Skeletal muscle tissue (tissue), 4 donors: ENCODE data around the gene TBL3. TPM values are rescaled to one million over a fixed set of nuclear protein-coding genes. Genes with fewer than 3 reads are reported as not detected.
"Not testable (repeated sequence)": the region's sequence is repeated elsewhere in the genome, so short reads cannot be mapped to it uniquely, and the experiment has no call there.

Experiments
- H3K27ac ChIP-seq: one replicate; pipeline ENCODE4 v1.7.0; 2013; ENCODE audit warnings: mild to moderate bottlenecking, low read depth, low read length, inconsistent platforms
- H3K27me3 ChIP-seq, 3 donors: one replicate each; pipeline ENCODE4 v1.7.0; 2013; ENCODE audit warnings: low read length in 3 of 3; ENCODE audit not compliant: control insufficient read depth in 3 of 3, insufficient read depth in 3 of 3
- H3K36me3 ChIP-seq, 3 donors: one replicate each; pipeline ENCODE4 v1.7.0; 2013; ENCODE audit warnings: low read length in 3 of 3; ENCODE audit not compliant: control insufficient read depth in 3 of 3, insufficient read depth in 3 of 3
- H3K4me1 ChIP-seq, 3 donors: one replicate each; pipeline ENCODE4 v1.7.0; 2013; ENCODE audit warnings: low read length in 3 of 3, mild to moderate bottlenecking in 3 of 3; ENCODE audit not compliant: control insufficient read depth in 3 of 3, insufficient read depth in 3 of 3
- H3K4me3 ChIP-seq, 3 donors: one replicate each; pipeline ENCODE4 v1.7.0; 2013; ENCODE audit warnings: low read length in 3 of 3
- H3K9ac ChIP-seq, 3 donors: one replicate each; pipeline ENCODE4 v1.7.0; 2013; ENCODE audit warnings: low read length in 3 of 3, mild to moderate bottlenecking in 3 of 3, moderate library complexity in 2 of 3, low read depth in 1 of 3
- H3K9me3 ChIP-seq, 3 donors: one replicate each; pipeline ENCODE4 v1.7.0; 2013; ENCODE audit warnings: low read length in 3 of 3; ENCODE audit not compliant: control insufficient read depth in 3 of 3
- total RNA-seq: library from RNA; depleted of rRNA; stranded (reverse); fragments of >200 nt; gene quantifications from one replicate; pipeline ENCODE4 v1.2.3, GENCODE V29; 2014
- donor health status: Osteomylitis.

Gene TBL3
- total RNA-seq, 1 donor from 2014 or later, result 18.8 TPM

DNA sequence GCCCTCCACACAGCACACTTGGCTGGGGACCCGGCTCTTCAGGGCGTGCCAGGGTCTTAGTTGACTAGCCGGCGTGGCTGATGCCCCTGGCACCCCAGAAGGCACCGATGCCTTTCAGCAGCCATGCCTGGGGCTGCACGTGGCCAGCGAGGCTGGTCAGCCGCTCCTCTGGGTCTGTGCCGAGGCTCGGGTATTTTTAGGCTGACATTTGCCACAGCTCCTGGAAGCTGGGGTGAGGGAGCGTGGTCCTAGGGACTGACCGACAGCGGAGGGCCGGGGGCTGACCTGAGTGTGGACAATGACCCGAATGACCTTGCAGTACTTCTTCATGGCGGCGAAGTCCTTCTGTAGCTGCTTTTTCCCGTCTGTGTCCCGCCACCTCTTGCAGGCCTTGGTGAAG, 21.3 kb upstream of the TBL3 start:
- no peaks in the 10 kb centered on the region for H3K27me3 ChIP-seq
- peak overlapping the region; percentile 44 to 54 (median 48) for H3K4me3 ChIP-seq
- peak overlapping the region; percentile 93 for H3K27ac ChIP-seq
- H3K9ac ChIP-seq, result peak overlapping the region; percentile 59 to 83 (median 65)
- H3K4me1 ChIP-seq, result peaks cover 49 to 71% (median 59%) of the 10 kb centered on the region in 3 donors
- H3K9me3 ChIP-seq, result no peaks in the 10 kb centered on the region
- H3K36me3 ChIP-seq, result peaks cover 12 to 15% (median 13%) of the 10 kb centered on the region in 3 donors

DNA sequence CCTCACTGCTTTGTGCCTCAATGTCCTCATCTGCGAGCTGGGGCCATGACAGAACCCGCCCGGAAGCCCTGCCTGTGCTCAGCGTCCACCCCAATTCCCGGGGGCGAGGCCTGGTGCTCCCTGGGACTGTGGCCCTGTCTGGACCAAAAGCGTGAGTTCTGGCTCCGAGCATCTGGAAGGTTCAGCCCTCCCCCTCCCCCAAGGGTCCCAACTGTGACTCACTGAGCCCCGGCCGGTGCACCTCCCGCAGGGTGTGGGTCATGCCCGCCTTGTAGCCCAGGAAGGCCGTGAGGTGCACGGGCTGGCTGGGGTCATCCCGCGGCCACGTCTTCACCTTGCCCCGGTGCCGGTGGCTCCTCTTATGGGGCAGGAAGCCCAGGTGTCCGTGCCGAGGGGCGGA, 18.1 kb upstream of the TBL3 start:
- H3K27me3 ChIP-seq, result no peaks in the 10 kb centered on the region
- H3K9ac ChIP-seq, result peak overlapping the region; percentile 91 to 98 (median 97)
- peaks cover 2 to 8% (median 5%) of the 10 kb centered on the region in 3 donors for H3K36me3 ChIP-seq
- H3K4me3 ChIP-seq, result peak overlapping the region; percentile 78 to 90 (median 88)
- H3K9me3 ChIP-seq, result no peaks in the 10 kb centered on the region
- peak overlapping the region; percentile 97 for H3K27ac ChIP-seq
- H3K4me1 ChIP-seq, result peaks cover 28 to 51% (median 36%) of the 10 kb centered on the region in 3 donors

DNA sequence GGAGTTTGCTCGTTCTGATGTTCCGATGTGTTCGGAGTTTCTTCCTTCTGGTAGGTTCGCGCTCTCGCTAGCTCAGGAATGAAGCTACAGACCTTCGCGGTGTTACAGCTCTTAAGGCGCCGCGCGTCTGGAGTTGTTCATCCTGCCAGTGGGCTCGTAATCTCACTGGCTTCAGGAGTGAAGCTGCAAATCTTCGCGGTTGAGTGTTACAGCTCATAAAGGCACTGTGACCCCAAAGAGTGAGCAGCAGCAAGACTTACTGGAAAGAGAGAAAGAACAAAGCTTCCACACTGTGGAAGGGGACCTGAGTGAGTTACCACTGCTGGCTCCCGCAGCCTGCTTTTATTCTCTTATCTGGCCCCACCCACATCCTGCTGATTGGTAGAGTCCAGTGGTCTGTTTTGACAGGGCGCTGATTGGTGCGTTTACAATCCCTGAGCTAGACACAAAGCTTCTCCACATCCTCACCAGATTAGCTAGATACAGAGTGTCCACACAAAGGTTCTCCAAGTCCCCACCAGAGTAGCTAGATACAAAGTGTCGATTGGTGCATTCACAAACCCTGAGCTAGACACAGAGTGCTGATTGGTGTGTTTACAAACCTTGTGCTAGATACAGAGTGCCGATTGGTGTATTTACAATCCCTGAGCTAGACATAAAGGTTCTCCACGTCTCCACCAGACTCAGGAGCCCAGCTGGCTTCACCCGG, 14.3 kb upstream of the TBL3 start:
- H3K9ac ChIP-seq, result not testable (repeated sequence)

DNA sequence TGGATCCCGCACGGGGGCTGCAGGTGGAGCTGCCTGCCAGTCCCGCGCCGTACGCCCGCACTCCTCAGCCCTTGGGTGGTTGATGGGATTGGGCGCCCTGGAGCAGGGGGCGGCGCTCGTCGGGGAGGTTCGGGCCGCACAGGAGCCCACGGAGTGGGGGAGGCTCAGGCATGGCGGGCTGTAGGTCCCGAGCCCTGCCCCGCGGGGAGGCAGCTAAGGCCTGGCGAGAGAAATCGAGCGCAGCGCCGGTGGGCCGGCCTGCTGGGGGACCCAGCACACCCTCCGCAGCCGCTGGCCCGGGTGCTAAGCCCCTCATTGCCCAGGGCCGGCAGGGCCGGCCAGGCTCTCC, 13.7 kb upstream of the TBL3 start:
- H3K27me3 ChIP-seq, H3K4me3 ChIP-seq, H3K27ac ChIP-seq, H3K9me3 ChIP-seq, H3K9ac ChIP-seq: not testable (repeated sequence)
- Histone ChIP-seq H3K36me3 (peaks cover 19 to 29% (median 24%) of the 10 kb centered on the region in 3 donors), H3K4me1 (peaks cover 27 to 48% (median 31%) of the 10 kb centered on the region in 3 donors)

More for the DNA sequence above, 14.3 kb upstream of the TBL3 start:
- H3K27me3 ChIP-seq, H3K9me3 ChIP-seq, H3K4me3 ChIP-seq, H3K27ac ChIP-seq: not testable (repeated sequence)
- H3K36me3 ChIP-seq, result peaks cover 16 to 27% (median 22%) of the 10 kb centered on the region in 3 donors
- H3K4me1 ChIP-seq, result peaks cover 25 to 48% (median 29%) of the 10 kb centered on the region in 3 donors

DNA sequence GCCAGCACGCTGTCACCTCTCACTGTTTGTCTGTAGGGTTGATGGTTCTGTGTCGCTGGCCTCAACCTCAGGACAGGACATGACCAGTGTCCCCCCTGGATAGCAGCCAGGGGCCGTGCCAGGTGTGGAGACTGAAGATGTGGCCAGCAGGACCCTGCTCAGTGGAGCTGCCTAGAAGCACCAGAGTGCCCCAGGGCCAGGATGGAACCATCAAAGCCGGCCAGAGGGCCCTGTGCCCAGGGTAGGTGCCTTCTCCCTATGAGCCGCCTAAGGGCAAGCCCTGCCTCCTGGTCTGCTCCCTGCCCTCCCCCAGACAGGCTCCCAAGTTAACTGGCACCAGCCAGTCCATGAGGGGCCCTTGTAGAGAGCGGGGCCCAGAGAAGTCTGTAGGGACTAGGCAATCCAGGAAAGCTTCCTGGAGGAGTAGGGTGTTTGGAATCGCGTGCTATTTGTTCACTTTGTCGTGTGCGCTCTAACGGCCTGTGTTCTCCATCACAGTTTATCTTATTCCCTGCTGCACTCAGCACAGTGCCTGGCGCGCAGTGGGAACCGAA, 13.1 kb upstream of the TBL3 start:
- H3K4me1 ChIP-seq, result peaks cover 31 to 49% (median 32%) of the 10 kb centered on the region in 3 donors
- no peaks in the 10 kb centered on the region for H3K27me3 ChIP-seq
- H3K9me3 ChIP-seq, result no peaks in the 10 kb centered on the region
- H3K9ac ChIP-seq, result peak overlapping the region in 2 of 3 donors; percentile 69 to 98
- peaks cover 24 to 30% (median 26%) of the 10 kb centered on the region in 3 donors for H3K36me3 ChIP-seq
- H3K27ac ChIP-seq, result peak overlapping the region; percentile 82
- peak overlapping the region; percentile 59 to 94 (median 63) for H3K4me3 ChIP-seq

DNA sequence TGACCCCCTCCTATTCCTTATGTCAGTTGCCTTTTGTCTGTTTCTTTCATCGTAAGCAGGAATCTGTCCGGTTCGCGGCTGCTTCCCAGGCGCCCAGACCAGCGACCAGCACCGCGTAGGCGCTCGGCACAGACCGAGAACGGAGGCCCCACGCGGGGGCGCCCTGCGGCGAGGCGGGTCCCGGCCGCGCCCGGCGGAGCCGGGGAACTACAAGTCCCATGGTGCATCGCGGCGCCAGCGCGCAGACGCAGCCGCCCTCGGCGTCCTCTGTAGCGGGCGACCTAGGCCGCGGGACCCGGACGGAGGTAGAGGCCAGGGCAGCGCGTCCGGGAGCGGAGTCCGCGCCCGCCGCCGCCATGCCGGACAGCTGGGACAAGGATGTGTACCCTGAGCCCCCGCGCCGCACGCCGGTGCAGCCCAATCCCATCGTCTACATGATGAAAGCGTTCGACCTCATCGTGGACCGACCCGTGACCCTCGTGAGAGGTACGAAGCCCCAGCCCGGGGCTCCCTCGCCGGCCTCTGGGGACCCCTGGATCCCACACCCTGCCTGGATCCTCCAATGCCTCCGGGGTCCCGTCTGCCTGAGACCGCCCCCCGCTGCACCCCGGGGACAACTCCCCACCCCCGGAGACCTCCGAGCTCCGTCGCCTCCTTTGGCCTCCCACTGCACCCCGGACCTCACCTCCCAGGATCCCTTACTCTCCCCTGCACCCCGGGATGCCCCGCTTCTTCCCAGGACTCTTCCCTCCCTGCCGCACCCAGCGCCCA, 12.4 kb upstream of the TBL3 start, which contains the start of gene NDUFB10:
TSS of gene NDUFB10 (plus strand) at position 270 of the 771 bp plus-strand sequence. CDS start at position 357, 87 bp downstream.
- H3K4me1 ChIP-seq, result peaks cover 30 to 48% (median 35%) of the 10 kb centered on the region in 3 donors
- peak within 1 kb of the TSS; percentile 80 to 94 (median 92) for H3K4me3 ChIP-seq
- H3K27ac ChIP-seq, result peak within 1 kb of the TSS; percentile 82

DNA sequence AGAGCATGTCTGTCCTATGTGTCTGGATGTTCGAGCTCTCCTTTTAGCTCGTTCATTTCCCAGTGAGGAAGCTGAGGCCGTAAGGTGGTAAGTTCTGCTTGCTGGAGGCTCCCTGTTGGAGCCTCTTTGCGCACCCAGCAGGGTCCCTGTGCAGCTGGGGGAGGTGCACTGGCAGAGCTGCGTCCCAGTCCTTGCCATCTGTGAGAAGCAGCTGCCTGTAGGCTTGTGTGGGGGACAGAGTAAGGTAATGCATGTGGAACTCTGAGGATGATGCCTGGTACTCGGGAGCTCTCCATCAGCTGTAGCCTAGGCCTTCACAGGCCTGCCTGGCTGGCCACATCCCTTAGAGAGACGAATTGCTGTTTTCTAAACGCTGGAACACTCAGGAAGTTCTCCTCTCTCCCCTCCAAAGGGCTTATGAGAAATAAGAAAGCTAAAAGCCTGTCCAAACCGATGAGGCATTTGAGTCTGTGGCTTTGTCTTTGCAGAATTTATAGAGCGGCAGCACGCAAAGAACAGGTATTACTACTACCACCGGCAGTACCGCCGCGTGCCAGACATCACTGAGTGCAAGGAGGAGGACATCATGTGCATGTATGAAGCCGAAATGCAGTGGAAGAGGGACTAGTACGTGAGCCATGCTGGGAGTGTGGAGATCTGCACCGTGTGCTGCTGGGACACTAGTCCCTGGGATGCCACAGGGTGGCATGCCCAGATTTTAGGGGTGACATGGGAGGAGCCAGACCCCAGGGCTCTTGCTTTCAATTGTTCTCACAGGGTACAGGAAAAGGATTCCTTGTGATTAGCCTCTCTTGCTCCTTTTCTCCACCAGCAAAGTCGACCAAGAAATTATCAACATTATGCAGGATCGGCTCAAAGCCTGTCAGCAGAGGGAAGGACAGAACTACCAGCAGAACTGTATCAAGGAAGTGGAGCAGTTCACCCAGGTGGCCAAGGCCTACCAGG, 10.9 kb upstream of the TBL3 start:
- Histone ChIP-seq H3K27me3 (no peaks in the 10 kb centered on the region), H3K27ac (no peak overlapping the region), H3K4me1 (peaks cover 32 to 49% (median 37%) of the 10 kb centered on the region in 3 donors), H3K9ac (peak overlapping the region in 2 of 3 donors; percentile 95 to 98), H3K4me3 (peak overlapping the region; percentile 80 to 94 (median 92)), H3K9me3 (no peaks in the 10 kb centered on the region), H3K36me3 (peaks cover 26 to 33% (median 26%) of the 10 kb centered on the region in 3 donors)

More for the DNA sequence above, 12.4 kb upstream of the TBL3 start, which contains the start of gene NDUFB10:
- H3K9me3 ChIP-seq, result no peaks in the 10 kb centered on the region
- H3K9ac ChIP-seq, result peak within 1 kb of the TSS; percentile 95 to 98 (median 96)
- no peaks in the 10 kb centered on the region for H3K27me3 ChIP-seq
- H3K36me3 ChIP-seq, result peaks cover 26 to 31% (median 26%) of the 10 kb centered on the region in 3 donors

DNA sequence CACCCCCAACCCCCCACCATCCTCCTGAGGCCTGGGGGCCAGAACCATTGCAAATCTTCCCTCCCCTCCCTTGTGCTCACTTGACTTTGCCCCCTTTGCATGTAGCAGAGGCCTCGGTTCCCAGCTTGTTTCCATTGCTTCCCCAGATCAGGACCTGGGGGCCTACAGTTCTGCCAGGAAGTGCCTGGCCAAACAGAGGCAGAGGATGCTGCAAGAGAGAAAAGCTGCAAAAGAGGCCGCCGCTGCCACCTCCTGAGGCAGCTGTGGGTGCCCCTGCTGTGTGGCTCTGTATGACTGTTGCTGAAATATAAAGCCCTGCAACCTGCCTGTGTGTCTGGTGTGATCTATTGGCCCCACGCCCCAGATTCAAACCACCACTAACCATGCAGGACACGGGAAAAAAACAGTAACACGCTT, 10.2 kb upstream of the TBL3 start:
- H3K9ac ChIP-seq, result no peak overlapping the region
- peaks cover 26 to 33% (median 26%) of the 10 kb centered on the region in 3 donors for H3K36me3 ChIP-seq
- H3K27ac ChIP-seq, result no peak overlapping the region
- H3K9me3 ChIP-seq, result no peaks in the 10 kb centered on the region
- peaks cover 33 to 55% (median 38%) of the 10 kb centered on the region in 3 donors for H3K4me1 ChIP-seq
- H3K27me3 ChIP-seq, result no peaks in the 10 kb centered on the region
- H3K4me3 ChIP-seq, result no peak overlapping the region
